Measurements from ENCODE around the gene DOLPP1.

- TF ChIP-seq CTCF (IDR thresholded peaks at IDR 0.05) (no peak), POLR2AphosphoS5 (IDR thresholded peaks at IDR 0.05) (no peak)
These were observed 8.3 kb downstream of the DOLPP1 start for GRCh38 chr9:129089246-129089645.
